ENCODE data around the gene MAD1L1. TPM values are rescaled to one million over a fixed set of nuclear protein-coding genes. Genes with fewer than 3 reads are reported as not detected.

The MAD1L1 gene
- polyA plus RNA-seq, 2 donors, result 18.0 to 24.9 TPM

DNA sequence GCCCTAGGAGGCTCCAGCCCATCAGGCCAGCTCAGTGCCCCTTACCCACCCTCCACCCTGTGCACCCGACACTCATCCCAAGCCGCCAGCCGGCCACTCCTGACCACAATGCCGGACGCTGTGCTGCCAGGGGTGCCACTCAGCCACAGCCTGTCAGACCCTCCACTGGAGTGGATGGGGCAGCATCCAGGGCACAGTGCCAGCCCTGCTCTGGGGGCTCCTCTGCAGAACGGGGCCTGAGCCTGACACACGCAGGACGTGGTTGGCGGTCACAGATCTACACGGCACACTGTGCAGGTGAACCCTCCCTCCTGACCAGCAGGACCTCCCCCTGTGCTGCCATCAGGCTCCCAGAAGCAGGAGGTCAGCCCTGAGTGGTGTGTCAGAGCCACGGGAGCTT, 114.7 kb downstream of the MAD1L1 start:
- no peaks in the 10 kb centered on the region for H3K9me3 ChIP-seq (ENCODE audit: control insufficient read depth in 2 of 2, insufficient read depth in 1 of 2, low read depth in 1 of 2, low read length in 1 of 2)
- peaks cover 7 to 23% of the 10 kb centered on the region in 2 donors for H3K4me1 ChIP-seq (ENCODE audit: control insufficient read depth in 2 of 2, insufficient read depth in 2 of 2, low read length in 1 of 2)
- 90 to 94% methylated on average over 11 of the region's 11 CpGs for WGBS, 2 donors
- no peaks in the 10 kb centered on the region for H3K27me3 ChIP-seq (ENCODE audit: control insufficient read depth in 1 of 2, insufficient read depth in 2 of 2, low read length in 2 of 2)
- H3K36me3 ChIP-seq (ENCODE audit: control insufficient read depth in 2 of 2, insufficient read depth in 2 of 2, low read length in 1 of 2), result peaks cover 0 to 9% of the 10 kb centered on the region in 2 donors
- H3K27ac ChIP-seq (ENCODE audit: low read depth in 2 of 2, low read length in 1 of 2), result no peak overlapping the region
- no peak overlapping the region for H3K4me3 ChIP-seq (ENCODE audit: low read depth in 1 of 2, low read length in 2 of 2)

- H3K4me3 ChIP-seq (ENCODE audit: low read depth in 1 of 2, low read length in 2 of 2), result no peak overlapping the region
- H3K9me3 ChIP-seq (ENCODE audit: control insufficient read depth in 2 of 2, insufficient read depth in 1 of 2, low read depth in 1 of 2, low read length in 1 of 2), result no peaks in the 10 kb centered on the region
- H3K36me3 ChIP-seq (ENCODE audit: control insufficient read depth in 2 of 2, insufficient read depth in 2 of 2, low read length in 1 of 2), result peaks cover 0 to 8% of the 10 kb centered on the region in 2 donors
- H3K27me3 ChIP-seq (ENCODE audit: control insufficient read depth in 1 of 2, insufficient read depth in 2 of 2, low read length in 2 of 2), result no peaks in the 10 kb centered on the region
- peaks cover 7 to 23% of the 10 kb centered on the region in 2 donors for H3K4me1 ChIP-seq (ENCODE audit: control insufficient read depth in 2 of 2, insufficient read depth in 2 of 2, low read length in 1 of 2)
- 80 to 82% methylated on average over 4 of the region's 4 CpGs for WGBS, 2 donors
- H3K27ac ChIP-seq (ENCODE audit: low read depth in 2 of 2, low read length in 1 of 2), result no peak overlapping the region
Observed at GRCh38 chr7:2117646-2118045, 115.1 kb downstream of the MAD1L1 start.

- WGBS, 2 donors, result 36 to 50% methylated on average over 11 of the region's 11 CpGs
- H3K27ac ChIP-seq (ENCODE audit: low read depth in 2 of 2, low read length in 1 of 2), result peak overlapping the region in 1 of 2 donors; percentile 59
- peaks cover 7 to 23% of the 10 kb centered on the region in 2 donors for H3K4me1 ChIP-seq (ENCODE audit: control insufficient read depth in 2 of 2, insufficient read depth in 2 of 2, low read length in 1 of 2)
Observed at GRCh38 chr7:2116989-2117591, 115.7 kb downstream of the MAD1L1 start.

GRCh38 chr7:2116448-2116810, 116.3 kb downstream of the MAD1L1 start:
- peak overlapping the region in 1 of 2 donors; percentile 59 for H3K27ac ChIP-seq (ENCODE audit: low read depth in 2 of 2, low read length in 1 of 2)

More at GRCh38 chr7:2116989-2117591, 115.7 kb downstream of the MAD1L1 start:
- no peaks in the 10 kb centered on the region for H3K27me3 ChIP-seq (ENCODE audit: control insufficient read depth in 1 of 2, insufficient read depth in 2 of 2, low read length in 2 of 2)
- no peak overlapping the region for H3K4me3 ChIP-seq (ENCODE audit: low read depth in 1 of 2, low read length in 2 of 2)
- H3K36me3 ChIP-seq (ENCODE audit: control insufficient read depth in 2 of 2, insufficient read depth in 2 of 2, low read length in 1 of 2), result peaks cover 0 to 7% of the 10 kb centered on the region in 2 donors
- H3K9me3 ChIP-seq (ENCODE audit: control insufficient read depth in 2 of 2, insufficient read depth in 1 of 2, low read depth in 1 of 2, low read length in 1 of 2), result no peaks in the 10 kb centered on the region

GRCh38 chr7:2115760-2116447, 116.8 kb downstream of the MAD1L1 start:
- no peaks in the 10 kb centered on the region for H3K9me3 ChIP-seq (ENCODE audit: control insufficient read depth in 2 of 2, insufficient read depth in 1 of 2, low read depth in 1 of 2, low read length in 1 of 2)
- H3K27me3 ChIP-seq (ENCODE audit: control insufficient read depth in 1 of 2, insufficient read depth in 2 of 2, low read length in 2 of 2), result no peaks in the 10 kb centered on the region
- peak overlapping the region in 1 of 2 donors; percentile 51 for H3K27ac ChIP-seq (ENCODE audit: low read depth in 2 of 2, low read length in 1 of 2)
- peaks cover 3 to 19% of the 10 kb centered on the region in 2 donors for H3K4me1 ChIP-seq (ENCODE audit: control insufficient read depth in 2 of 2, insufficient read depth in 2 of 2, low read length in 1 of 2)
- WGBS, 2 donors, result 65 to 75% methylated on average over 25 of the region's 25 CpGs
- no peak overlapping the region for H3K4me3 ChIP-seq (ENCODE audit: low read depth in 1 of 2, low read length in 2 of 2)
- H3K36me3 ChIP-seq (ENCODE audit: control insufficient read depth in 2 of 2, insufficient read depth in 2 of 2, low read length in 1 of 2), result peaks cover 0 to 2% of the 10 kb centered on the region in 2 donors

More at GRCh38 chr7:2116448-2116810, 116.3 kb downstream of the MAD1L1 start:
- peaks cover 7 to 23% of the 10 kb centered on the region in 2 donors for H3K4me1 ChIP-seq (ENCODE audit: control insufficient read depth in 2 of 2, insufficient read depth in 2 of 2, low read length in 1 of 2)
- no peak overlapping the region for H3K4me3 ChIP-seq (ENCODE audit: low read depth in 1 of 2, low read length in 2 of 2)
- H3K9me3 ChIP-seq (ENCODE audit: control insufficient read depth in 2 of 2, insufficient read depth in 1 of 2, low read depth in 1 of 2, low read length in 1 of 2), result no peaks in the 10 kb centered on the region
- peaks cover 0 to 2% of the 10 kb centered on the region in 2 donors for H3K36me3 ChIP-seq (ENCODE audit: control insufficient read depth in 2 of 2, insufficient read depth in 2 of 2, low read length in 1 of 2)
- H3K27me3 ChIP-seq (ENCODE audit: control insufficient read depth in 1 of 2, insufficient read depth in 2 of 2, low read length in 2 of 2), result no peaks in the 10 kb centered on the region
- WGBS, 2 donors, result 55 to 75% methylated on average over 9 of the region's 9 CpGs

DNA sequence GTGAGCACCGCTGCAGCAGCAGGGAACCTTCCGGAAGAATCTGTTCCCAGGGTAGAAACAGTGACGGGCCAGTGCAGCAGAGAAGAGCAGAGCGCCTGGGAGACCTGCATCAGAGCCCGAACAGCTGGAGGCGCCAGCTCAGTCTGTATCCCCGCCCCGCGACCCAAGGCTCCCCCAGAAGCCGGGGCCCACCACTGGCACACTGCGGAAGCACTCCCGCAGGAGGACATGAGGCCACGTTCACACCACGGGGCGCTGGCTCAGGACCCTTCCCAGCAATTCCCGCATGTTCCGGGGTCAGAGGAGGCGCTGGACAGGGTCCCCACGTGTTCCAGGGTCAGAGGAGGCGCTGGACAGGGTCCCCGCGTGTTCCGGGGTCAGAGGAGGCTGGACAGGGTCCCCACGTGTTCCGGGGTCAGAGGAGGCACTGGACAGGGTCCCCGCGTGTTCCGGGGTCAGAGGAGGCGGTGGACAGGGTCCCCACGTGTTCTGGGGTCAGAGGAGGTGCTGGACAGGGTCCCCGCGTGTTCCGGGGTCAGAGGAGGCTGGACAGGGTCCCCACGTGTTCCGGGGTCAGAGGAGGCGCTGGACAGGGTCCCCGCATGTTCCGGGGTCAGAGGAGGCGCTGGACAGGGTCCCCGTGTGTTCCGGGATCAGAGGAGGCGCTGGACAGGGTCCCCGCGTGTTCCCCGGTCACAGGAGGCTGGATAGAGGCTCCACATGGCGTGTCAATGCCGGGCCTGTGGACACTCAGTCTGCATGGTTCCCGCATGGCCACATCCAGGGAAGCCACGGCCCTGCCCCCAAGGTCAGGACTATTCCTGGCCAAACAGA, 117.6 kb downstream of the MAD1L1 start:
- H3K9me3 ChIP-seq (ENCODE audit: control insufficient read depth in 2 of 2, insufficient read depth in 1 of 2, low read depth in 1 of 2, low read length in 1 of 2), result no peaks in the 10 kb centered on the region
- no peak overlapping the region for H3K27ac ChIP-seq (ENCODE audit: low read depth in 2 of 2, low read length in 1 of 2)
- peaks cover 0 to 2% of the 10 kb centered on the region in 2 donors for H3K36me3 ChIP-seq (ENCODE audit: control insufficient read depth in 2 of 2, insufficient read depth in 2 of 2, low read length in 1 of 2)
- 94 to 96% methylated on average over 49 of the region's 49 CpGs for WGBS, 2 donors
- no peaks in the 10 kb centered on the region for H3K27me3 ChIP-seq (ENCODE audit: control insufficient read depth in 1 of 2, insufficient read depth in 2 of 2, low read length in 2 of 2)
- H3K4me3 ChIP-seq (ENCODE audit: low read depth in 1 of 2, low read length in 2 of 2), result no peak overlapping the region
- H3K4me1 ChIP-seq (ENCODE audit: control insufficient read depth in 2 of 2, insufficient read depth in 2 of 2, low read length in 1 of 2), result peaks cover 0 to 24% of the 10 kb centered on the region in 2 donors

GRCh38 chr7:2114052-2114451, 118.7 kb downstream of the MAD1L1 start:
- peaks cover 0 to 2% of the 10 kb centered on the region in 2 donors for H3K36me3 ChIP-seq (ENCODE audit: control insufficient read depth in 2 of 2, insufficient read depth in 2 of 2, low read length in 1 of 2)
- H3K27ac ChIP-seq (ENCODE audit: low read depth in 2 of 2, low read length in 1 of 2), result no peak overlapping the region
- no peak overlapping the region for H3K4me3 ChIP-seq (ENCODE audit: low read depth in 1 of 2, low read length in 2 of 2)
- WGBS, 2 donors, result 84 to 88% methylated on average over 14 of the region's 14 CpGs
- no peaks in the 10 kb centered on the region for H3K9me3 ChIP-seq (ENCODE audit: control insufficient read depth in 2 of 2, insufficient read depth in 1 of 2, low read depth in 1 of 2, low read length in 1 of 2)
- no peaks in the 10 kb centered on the region for H3K27me3 ChIP-seq (ENCODE audit: control insufficient read depth in 1 of 2, insufficient read depth in 2 of 2, low read length in 2 of 2)
- H3K4me1 ChIP-seq (ENCODE audit: control insufficient read depth in 2 of 2, insufficient read depth in 2 of 2, low read length in 1 of 2), result peaks cover 0 to 24% of the 10 kb centered on the region in 2 donors

GRCh38 chr7:2112261-2113198, 120.2 kb downstream of the MAD1L1 start:
- Histone ChIP-seq H3K36me3 (ENCODE audit: control insufficient read depth in 2 of 2, insufficient read depth in 2 of 2, low read length in 1 of 2) (peaks cover 0 to 2% of the 10 kb centered on the region in 2 donors), H3K9me3 (ENCODE audit: control insufficient read depth in 2 of 2, insufficient read depth in 1 of 2, low read depth in 1 of 2, low read length in 1 of 2) (no peaks in the 10 kb centered on the region), H3K4me1 (ENCODE audit: control insufficient read depth in 2 of 2, insufficient read depth in 2 of 2, low read length in 1 of 2) (peaks cover 0 to 19% of the 10 kb centered on the region in 2 donors), H3K27ac (ENCODE audit: low read depth in 2 of 2, low read length in 1 of 2) (peak overlapping the region in 1 of 2 donors; percentile 2), H3K4me3 (ENCODE audit: low read depth in 1 of 2, low read length in 2 of 2) (no peak overlapping the region), H3K27me3 (ENCODE audit: control insufficient read depth in 1 of 2, insufficient read depth in 2 of 2, low read length in 2 of 2) (no peaks in the 10 kb centered on the region)
- WGBS, 2 donors, result 78 to 80% methylated on average over 31 of the region's 31 CpGs

Measured in esophagus (tissue), 2 donors.